Body of pancreas (tissue), 4 donors: ENCODE data around the gene KTN1.

Experiments
- POLR2A ChIP-seq, 3 donors: fragments of 450-650 bp; IDR thresholded peaks; one replicate each; pipeline ENCODE4 v1.6.1; 2016; ENCODE audit warnings: antibody characterized with exemption in 3 of 3, mild to moderate bottlenecking in 2 of 3
- TF ChIP-seq, protein P1 (sequence below), 7 experiments: fragments of 450-650 bp in 4 of 7; fragments of 200-600 bp in 3 of 7; sonication (generic) in 3 of 7; IDR thresholded peaks; one replicate each; pipeline ENCODE4 v1.5.1; 2016 to 2019; ENCODE audit warnings: antibody characterized with exemption in 7 of 7

- TF ChIP-seq, protein P1, sequence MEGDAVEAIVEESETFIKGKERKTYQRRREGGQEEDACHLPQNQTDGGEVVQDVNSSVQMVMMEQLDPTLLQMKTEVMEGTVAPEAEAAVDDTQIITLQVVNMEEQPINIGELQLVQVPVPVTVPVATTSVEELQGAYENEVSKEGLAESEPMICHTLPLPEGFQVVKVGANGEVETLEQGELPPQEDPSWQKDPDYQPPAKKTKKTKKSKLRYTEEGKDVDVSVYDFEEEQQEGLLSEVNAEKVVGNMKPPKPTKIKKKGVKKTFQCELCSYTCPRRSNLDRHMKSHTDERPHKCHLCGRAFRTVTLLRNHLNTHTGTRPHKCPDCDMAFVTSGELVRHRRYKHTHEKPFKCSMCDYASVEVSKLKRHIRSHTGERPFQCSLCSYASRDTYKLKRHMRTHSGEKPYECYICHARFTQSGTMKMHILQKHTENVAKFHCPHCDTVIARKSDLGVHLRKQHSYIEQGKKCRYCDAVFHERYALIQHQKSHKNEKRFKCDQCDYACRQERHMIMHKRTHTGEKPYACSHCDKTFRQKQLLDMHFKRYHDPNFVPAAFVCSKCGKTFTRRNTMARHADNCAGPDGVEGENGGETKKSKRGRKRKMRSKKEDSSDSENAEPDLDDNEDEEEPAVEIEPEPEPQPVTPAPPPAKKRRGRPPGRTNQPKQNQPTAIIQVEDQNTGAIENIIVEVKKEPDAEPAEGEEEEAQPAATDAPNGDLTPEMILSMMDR (IDR thresholded peaks at IDR 0.05) = no peak
- no peak for TF ChIP-seq POLR2A (IDR thresholded peaks at IDR 0.05)
These were observed 25.8 kb downstream of the KTN1 start for GRCh38 chr14:55605793-55606192.
